ENCODE results near the gene STOML2. TPM values are rescaled to one million over a fixed set of nuclear protein-coding genes. Genes with fewer than 3 reads are reported as not detected.
A peak's percentile ranks its signal among the peaks of the same experiment; 100 is the strongest.

Gene STOML2
- total RNA-seq, 1 experiment from 2014 or later: 192 TPM

GRCh38 chr9:35070823-35071813, 31.8 kb downstream of the STOML2 start:
- TF ChIP-seq CTCF (conservative IDR thresholded peaks at IDR 0.05): no peak
- Histone ChIP-seq H2AFZ (ENCODE audit: low read length) (no peak overlapping the region), H3K79me2 (ENCODE audit: insufficient read depth, low read length) (peaks cover 39% of the 10 kb centered on the region), H2BK5ac (ENCODE audit: insufficient read length, low read length) (no peak overlapping the region), H3K14ac (ENCODE audit: insufficient read depth, low read length) (peak overlapping the region; percentile 59), H4K20me1 (ENCODE audit: control insufficient read depth, insufficient read depth, insufficient read length) (no peaks in the 10 kb centered on the region), H4K91ac (ENCODE audit: insufficient read length, low read depth, low read length) (no peak overlapping the region), H3K56ac (ENCODE audit: insufficient read length, low read depth, low read length) (no peak overlapping the region), H3K18ac (ENCODE audit: insufficient read length, low read depth, low read length) (peak overlapping the region; percentile 83), H2BK12ac (ENCODE audit: insufficient read length, low read depth, low read length) (no peak overlapping the region), H3K4me1 (ENCODE audit: insufficient read depth, low read length) (peaks cover 5% of the 10 kb centered on the region; the same call in 1 of the 2 replicates), H3K79me1 (ENCODE audit: insufficient read depth, low read depth, low read length, poor library complexity, severe bottlenecking) (no peaks in the 10 kb centered on the region), H3K4ac (ENCODE audit: low read depth, low read length) (no peak overlapping the region), H2BK15ac (ENCODE audit: low read depth, low read length) (no peak overlapping the region), H4K5ac (ENCODE audit: insufficient read length, low read depth, low read length) (no peak overlapping the region), H2BK120ac (ENCODE audit: low read depth, low read length, poor library complexity, severe bottlenecking) (no peak overlapping the region), H3K27me3 (ENCODE audit: insufficient read depth, low read length) (no peaks in the 10 kb centered on the region), H2AK5ac (ENCODE audit: insufficient read length, low read length) (no peak overlapping the region), H3K9ac (ENCODE audit: extremely low read depth, insufficient read length, low read length) (peak overlapping the region; percentile 85), H3K4me2 (ENCODE audit: insufficient read depth, insufficient read length, low read length) (peak overlapping the region; percentile 76), H3K9me3 (ENCODE audit: control insufficient read depth, low read depth, low read length) (no peaks in the 10 kb centered on the region), H2BK20ac (ENCODE audit: low read depth, low read length, poor library complexity, severe bottlenecking) (no peak overlapping the region), H3K23me2 (ENCODE audit: insufficient read length, low read depth, low read length, poor library complexity, severe bottlenecking) (peaks cover 6% of the 10 kb centered on the region), H3K23ac (ENCODE audit: insufficient read length, low read depth, low read length) (no peak overlapping the region), H4K8ac (replicated peaks; ENCODE audit: insufficient read length, low read depth, low read length) (no peak overlapping the region), H3T11ph (ENCODE audit: low read length) (no peak overlapping the region), H3K27ac (ENCODE audit: insufficient read length, low read depth, low read length) (no peak overlapping the region)
- WGBS (ENCODE audit: extremely low coverage, insufficient read length, low lambda C conversion rate): no CpG with 5 or more reads among the region's 20 CpGs
- Mint-ChIP-seq H3K9me3 (no peaks in the 10 kb centered on the region; a peak in 1 of 5 replicates), H3K4me3 (peak overlapping the region; percentile 92 to 95), H3K27ac (peak overlapping the region; percentile 94 to 98 (median 96)), H3K36me3 (ENCODE audit: insufficient read depth in 1 of 3, low read depth in 3 of 3) (peaks cover 64 to 84% (median 74%) of the 10 kb centered on the region in 3 experiments), H3K27me3 (ENCODE audit: low read depth) (no peaks in the 10 kb centered on the region; the same call in none of the 2 replicates), H3K4me1 (peaks cover 18 to 22% of the 10 kb centered on the region in 2 experiments)
- no peak for DNase-seq

Measured in H9 (cell line).